NCI-H1048 (cell line): Measurements from ENCODE around the gene TFDP1.

Experiments
- DNase-seq: peaks from one replicate; lab custom pipeline; 2025; lab: John Stamatoyannopoulos, UW

The TFDP1 gene

DNA sequence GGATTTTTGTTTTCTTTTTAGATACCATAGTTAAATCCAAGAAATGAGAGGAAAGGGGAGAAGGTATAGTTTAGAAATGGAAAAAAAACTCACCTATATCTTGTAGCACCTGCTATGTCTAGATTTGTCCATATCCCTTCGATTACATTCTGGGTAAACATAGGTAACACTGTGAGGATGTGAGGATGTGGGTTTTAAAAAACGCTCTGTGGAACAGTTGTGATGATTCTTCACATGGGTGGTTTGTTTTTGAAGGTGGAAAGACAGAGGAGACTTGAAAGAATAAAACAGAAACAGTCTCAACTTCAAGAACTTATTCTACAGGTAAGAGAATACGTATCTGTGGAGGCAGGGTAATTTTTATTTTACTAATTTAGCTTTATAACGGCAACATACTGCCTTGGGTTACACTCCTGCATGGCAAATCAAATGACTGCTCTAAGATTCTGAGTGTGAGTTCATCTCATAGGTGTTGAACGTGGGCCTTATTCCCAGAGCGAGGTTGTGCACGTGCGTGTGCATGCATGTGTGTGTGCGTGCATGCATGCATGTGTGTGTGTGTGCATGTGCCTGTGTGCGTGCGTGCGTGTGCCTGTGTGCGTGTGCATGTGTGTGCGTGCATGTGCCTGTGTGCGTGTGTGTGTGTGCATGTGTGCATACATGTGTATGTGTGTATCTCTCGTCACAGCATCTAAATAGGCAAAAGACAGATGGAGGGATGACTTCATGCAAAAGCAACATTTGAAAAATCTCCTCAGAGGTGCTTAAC, 49.9 kb downstream of the TFDP1 start:
- no peak for DNase-seq

DNA sequence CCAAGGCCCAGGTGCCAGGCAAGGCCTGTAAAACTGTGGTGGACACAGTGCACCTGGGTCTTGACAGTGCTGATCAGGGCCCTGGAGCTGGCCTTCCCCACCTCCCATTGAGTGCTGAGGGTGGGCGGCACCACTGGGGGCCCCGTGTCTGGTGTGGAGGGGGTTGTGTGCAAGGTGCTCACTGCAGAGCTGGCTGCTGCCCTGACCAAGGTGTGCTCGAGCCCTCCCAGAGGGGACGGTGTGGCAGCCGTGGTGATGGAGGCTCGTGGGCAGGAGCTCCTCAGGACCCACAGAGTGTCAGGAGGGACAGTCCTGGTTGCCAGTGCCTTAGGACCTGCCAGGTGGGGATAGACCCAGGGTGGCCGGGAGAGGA, 50.5 kb downstream of the TFDP1 start:
- no peak for DNase-seq

DNA sequence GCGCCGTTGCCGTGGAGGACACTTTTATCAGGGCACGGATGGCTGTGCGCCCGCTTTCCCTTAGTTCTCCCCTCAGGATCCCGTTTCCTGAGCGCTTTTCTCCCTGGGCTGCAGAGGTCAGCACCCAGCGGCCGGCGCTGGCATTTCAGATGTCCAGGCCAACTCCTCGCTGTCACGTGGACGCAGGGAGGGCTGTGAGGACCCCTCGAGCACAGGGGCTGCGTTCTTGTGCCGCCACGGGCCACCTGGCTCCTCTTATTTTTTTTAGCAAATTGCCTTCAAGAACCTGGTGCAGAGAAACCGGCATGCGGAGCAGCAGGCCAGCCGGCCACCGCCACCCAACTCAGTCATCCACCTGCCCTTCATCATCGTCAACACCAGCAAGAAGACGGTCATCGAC, 51.2 kb downstream of the TFDP1 start:
- DNase-seq, result no peak

DNA sequence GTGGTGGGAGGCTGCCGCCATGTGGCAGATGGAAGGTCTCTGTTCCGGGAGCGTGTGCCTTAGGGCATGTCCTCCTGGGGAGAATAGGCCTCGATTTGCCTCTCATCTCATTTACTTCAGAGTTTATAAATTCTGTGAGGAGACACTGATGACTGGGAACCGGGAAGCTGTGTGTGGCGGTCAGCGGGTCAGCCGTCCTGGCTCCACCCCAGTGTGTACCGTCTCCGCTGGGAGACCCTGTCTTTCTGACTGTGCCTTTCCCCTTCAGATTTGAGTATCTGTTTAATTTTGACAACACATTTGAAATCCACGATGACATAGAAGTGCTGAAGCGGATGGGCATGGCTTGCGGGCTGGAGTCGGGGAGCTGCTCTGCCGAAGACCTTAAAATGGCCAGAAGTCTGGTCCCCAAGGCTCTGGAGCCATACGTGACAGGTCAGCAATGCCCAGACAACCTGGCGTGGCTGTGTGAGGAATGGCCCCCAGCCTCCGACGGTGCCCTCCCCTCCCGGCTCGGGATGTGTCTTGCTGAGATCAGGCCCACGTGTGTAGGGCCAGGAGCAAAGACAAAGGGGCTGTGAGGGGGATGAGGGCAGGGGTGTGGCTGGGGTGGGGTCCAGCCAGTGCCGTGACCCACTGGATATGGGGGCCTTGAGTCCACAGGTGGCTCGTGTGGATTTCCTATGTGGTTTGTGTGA, 51.9 kb downstream of the TFDP1 start:
- DNase-seq, result no peak

DNA sequence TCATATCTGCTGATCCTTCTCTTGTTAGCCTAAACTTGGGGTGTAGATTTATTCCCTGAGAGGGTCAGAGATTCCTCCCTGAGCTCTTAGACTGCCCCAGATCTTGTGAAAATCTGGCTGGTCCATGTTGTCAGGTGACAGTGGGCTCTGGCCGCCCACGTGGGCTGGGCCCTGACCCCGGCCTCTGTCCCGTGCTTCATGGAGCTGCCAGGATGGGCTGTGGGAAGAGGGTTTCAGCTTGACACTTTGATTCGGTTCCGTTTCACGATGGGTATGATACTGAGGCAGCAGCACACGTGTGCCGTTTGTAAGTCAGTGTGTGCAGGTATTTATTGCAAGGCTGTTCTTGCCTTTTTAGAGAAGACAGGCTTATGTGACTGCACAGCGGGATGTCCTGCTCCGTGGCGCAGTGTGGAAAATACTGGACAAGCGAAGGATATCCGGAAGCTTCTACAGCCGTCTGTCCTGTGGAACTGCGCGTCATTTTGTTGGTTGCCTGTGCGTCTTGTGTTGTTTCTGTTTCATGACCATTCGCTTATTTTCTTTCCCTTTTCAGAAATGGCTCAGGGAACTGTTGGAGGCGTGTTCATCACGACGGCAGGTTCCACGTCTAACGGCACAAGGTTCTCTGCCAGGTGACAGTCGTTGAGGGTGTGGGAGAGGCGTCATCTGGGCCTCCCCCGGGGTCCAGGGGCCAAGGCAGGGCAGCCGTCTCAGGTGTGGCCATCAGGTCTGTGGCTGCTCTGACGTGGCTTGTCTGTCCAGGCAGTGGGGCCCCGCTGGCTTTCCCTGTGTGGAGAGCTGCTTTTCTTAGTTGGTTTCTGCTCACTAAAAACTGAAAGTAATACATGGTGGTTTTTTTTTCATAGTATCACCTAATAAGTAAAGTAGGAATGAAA, 53.0 kb downstream of the TFDP1 start:
- DNase-seq, result no peak

DNA sequence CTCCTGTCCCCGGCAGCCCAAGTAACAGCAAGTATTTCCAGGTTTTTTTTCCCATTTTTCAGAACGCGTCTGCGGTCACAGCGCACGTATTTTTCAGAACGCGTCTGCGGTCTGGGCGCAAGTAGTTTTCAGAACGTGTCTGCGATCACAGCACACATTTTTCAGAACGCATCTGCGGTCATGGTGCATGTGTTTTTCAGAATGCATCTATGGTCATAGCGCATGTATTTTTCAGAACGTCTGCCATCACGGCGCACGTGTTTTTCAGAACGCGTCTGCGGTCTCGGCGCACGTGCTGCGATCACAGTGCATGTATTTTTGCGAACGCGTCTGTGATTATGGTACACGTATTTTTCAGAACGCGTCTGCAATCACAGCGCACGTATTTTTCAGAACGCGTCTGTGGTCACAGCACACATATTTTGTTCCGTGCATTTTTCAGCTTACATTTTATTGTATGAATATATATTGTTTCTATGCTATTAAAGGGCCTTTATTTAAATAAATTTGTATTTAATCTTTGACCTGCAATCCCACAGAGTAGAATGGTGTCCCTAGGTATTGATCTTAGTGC, 53.7 kb downstream of the TFDP1 start:
- no peak for DNase-seq

DNA sequence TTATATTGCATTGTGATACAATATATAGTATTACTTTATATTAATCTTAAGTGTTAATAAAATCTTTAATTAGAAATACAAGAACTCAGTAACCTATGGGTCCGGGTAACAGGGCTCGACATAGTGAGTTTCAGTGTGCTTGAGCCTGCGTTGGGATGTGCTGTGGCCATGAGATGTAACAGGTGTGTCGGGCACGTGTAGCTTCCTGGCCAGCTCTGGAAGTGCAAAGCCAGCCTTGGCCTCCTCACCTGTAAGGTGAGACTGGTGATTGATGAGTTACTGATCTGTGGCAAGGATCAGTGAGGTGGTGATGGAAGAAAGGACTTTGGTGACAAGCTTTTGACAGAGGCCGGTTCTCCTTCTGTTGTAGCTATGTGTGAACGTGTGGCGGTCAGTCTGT, 54.3 kb downstream of the TFDP1 start:
- no peak for DNase-seq

DNA sequence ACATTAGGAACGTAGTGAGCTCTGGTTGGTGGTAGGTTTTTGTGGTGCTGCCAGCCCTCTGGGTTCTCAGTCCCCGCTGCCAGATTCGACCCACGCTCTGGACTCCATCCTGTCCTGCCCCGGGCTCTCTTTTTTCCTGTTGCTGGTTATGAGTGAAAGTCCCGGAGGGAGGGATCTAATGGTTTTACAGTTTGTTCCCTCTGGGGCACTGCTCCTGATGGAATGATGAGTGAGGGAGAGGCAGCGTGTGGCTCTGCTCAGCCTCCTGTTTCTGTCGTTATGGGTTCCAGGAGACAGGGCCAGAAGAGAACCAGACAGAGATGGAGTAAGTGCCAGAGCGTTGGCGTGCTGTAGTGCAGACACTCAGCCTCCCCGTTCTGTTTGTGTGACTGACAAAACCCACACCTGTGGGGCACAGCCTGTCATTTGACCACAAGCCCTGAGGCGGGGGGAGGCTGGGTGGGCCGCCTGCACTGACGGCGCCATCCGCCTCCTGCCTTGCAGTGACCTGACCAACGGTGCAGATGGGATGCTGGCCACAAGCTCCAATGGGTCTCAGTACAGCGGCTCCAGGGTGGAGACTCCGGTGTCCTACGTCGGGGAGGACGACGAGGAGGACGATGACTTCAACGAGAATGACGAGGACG, 55.2 kb downstream of the TFDP1 start:
- DNase-seq, result no peak

DNA sequence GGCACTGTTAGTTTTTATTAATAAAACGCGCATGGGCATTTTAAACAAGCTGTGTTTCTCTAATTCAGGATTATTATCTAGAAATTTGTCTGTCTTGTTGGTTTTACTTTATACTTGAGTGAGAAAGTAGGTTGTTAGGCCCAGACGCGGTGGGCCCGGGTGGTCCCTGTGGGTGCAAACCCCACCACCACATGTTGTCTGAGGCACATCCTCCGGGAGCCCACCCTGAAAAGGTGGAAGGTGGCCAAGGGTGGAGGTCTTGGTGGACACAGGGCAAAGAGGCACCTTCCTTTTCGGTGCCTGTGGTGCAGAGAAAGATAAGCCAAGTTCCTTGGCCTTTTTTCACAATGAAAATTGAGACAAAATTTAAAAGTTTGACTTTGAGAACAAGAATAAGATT, 56.9 kb downstream of the TFDP1 start:
- no peak for DNase-seq

DNA sequence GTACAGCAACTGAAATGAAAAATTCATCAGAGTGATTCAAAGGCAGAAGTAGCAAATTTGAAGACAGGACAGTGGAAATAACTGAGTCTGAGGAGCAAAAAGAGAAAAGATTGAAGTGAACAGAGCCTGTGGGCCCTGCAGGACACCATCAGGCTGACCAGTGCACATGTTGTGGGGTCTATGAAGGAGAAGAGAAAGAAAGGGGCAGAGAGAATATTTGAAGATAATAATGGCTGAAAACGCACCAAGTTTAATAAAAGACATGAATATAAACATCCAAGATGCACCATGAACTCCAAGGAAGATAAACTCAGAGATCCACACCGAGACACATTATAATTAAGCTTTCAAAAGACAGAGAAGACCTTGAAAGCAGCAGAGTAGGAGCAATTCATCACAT, 58.0 kb downstream of the TFDP1 start:
- DNase-seq, result no peak

DNA sequence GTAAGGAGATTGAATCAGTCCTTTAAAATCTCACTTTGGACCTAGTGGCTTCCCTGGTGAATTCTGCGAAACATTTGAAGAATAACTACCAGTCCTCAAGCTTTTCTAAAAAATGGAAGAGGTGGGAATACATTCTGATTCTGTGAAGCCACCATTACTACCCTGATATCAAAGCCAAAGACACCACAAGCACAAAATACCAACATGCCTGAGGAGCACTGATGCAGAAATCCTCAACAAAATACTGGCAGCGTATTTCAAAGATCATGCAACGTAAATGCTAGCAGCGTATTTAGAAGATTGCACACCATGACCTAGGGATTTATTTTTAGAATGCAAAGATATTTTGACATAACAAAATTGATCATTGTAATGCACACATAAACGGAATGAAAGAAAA, 59.0 kb downstream of the TFDP1 start:
- no peak for DNase-seq

DNA sequence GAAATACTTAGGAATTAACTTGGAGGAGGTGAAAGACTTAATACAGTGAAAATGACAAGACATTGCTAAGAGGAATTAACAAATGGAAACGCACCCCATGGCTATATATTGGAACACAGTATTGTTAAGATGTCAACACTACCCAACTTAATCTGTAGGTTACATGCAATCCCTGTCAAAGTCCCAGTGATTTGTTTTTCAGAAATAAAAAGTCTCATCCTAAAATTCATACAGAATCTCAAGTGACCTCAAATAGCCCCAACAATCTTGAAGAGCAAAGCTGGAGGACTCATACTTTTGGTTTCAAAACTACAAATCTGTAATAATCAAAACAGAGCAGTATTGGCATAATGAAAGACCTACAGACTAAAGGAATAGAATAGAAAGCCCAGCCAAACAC, 60.2 kb downstream of the TFDP1 start:
- DNase-seq, result no peak

DNA sequence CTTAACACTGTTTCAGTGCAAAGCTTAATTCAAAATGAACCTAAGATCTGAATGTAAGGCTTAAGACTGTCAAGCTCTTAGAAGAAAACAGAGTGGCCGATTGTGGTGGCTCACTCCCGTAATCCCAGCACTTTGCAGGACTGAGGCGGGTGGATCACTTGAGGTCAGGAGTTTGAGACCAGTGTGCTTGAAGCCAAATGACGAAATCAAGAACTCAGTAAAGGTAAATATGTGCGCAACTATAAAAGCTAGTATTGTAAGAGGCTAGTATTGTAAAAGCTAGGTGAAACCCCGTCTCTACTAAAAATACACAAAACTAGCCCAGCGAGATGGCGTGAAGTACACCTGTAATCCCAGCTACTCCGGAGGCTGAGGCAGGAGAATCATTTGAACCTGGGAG, 60.8 kb downstream of the TFDP1 start:
- DNase-seq, result no peak

DNA sequence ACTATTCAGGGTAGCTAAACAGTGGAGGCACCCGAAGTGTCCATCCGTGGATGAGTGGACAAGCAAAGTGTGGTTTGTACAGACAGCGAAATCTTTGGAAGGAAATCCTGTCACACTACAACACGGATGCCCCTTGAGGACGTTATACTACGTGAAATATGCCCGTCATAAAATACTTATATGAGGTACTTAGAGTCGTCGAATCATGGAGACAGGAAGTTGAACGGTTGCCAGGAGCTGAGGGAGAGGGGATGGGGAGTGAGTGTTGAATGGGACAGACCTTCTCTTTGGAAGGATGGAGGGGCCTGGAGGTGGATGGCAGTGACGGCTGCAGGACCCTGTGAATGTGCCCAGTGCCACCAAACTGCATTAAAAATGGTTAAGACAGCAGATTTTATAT, 61.8 kb downstream of the TFDP1 start:
- no peak for DNase-seq

DNA sequence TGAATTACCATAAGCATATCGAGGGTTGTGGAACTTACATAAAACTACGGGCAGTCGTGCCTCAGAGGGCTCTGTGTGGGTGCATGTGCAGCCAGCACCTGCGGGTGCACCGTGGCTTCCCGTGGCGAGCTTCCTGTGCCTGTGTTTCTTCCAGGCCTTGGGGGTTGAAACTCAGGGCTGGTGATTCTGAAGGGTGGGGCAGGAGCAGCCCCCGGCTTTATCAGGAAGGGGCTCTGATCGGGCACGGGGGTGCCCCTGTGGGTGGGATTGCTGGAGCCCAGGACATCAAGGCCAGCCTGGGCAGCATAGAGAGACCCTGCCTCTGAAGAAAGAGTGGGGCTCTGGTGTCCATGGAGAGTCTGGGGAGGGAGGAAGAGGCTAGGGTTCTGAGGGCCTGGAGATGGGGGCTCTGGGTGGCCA, 62.4 kb downstream of the TFDP1 start:
- no peak for DNase-seq

DNA sequence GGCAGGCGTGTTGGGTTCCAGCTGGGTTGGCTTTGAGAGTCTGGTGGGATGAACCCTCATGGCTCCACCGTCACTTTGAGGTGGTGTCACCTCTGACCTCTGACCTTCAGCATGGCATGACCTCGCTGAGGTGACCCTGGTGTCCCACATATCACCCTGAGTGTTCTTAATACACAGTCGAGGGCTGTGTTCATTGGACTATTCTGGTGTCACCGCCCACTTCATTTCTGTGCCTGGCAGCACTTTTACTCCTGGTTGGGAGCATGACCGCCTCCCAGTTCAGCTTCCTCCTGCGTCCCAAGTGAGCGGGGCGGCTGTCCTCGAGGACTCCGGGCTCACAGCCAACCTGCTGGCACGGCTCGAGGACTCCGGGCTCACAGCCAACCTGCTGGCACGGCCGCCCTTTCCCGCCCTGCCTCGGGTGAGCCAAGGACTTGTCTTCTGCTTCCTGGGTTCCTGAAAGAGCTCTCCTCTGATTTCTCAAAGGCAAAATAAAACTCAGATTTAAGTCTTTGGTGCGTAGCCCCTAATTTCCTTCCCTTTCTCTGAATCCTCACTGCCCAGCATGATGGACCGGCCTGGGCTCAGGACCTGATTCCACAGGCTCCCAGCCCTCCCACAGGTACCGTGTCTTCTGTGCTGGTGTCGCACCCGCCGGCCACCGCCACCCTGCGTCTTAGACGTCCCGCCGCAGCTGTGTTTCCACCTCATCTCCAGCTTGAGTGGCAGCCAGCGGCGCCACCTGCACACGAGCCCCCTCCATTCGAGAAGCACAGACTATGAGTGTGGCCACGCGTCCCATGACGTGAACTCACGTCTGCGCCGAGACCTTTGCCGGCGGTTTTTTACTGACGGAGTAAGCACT, 63.0 kb downstream of the TFDP1 start:
- no peak for DNase-seq

DNA sequence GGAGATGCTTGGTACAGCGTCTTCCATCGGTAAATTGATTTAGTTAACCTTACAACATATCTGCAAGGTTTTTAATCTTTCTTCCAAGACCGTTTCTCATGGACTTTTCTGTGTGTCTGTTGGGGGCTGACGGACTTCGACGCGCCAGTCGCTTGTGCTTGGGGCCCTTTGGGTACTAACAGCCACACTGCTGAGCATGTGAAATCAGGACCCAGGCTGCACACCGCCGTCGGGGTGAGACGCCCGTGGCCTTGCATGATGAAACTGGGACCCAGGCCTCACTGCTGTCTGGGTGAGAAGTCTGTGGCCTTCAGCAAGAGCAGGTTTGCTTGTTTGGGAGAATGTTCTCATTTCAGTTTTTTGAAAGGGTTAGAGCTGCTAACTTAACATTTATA, 63.7 kb downstream of the TFDP1 start:
- no peak for DNase-seq

DNA sequence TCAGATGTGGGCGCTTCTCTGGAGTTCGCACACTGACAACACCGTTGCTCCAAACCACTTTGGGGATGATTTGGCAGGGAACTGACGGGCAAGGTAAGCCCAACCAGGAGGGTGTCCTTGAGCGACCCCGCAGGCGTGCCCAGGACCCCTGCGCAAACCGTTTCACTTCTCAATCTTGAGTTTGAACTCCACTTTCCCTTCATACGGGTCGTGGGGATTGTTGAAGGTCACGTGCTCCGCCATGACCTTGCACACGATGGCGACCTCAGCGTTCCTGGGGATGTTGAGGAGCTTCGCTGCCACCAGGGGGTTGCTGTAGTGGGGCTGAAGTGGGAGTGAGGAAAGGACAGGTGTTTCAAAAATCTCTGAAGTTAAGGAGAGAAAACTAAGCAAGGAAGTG, 64.7 kb downstream of the TFDP1 start:
- no peak for DNase-seq

DNA sequence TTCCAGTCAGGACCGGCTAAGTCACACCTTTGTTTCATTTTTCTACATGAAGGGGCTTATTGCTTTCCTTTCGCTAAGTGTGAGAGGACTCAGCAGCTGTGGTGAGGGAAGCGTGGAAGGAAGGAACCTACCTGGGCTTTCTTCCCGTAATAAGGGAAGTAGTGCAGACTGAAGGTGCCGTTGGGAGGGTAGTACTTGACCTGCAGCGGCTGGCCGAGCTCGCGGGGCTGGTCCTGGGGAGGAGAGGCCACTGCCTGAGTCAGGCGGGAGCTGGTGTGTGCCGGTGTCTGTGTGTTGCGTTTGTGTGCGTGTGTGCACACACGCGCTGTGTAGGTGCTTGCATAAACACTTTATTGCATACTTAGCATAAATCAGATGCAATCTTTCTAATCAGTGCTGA, 65.7 kb downstream of the TFDP1 start:
- DNase-seq, result no peak

DNA sequence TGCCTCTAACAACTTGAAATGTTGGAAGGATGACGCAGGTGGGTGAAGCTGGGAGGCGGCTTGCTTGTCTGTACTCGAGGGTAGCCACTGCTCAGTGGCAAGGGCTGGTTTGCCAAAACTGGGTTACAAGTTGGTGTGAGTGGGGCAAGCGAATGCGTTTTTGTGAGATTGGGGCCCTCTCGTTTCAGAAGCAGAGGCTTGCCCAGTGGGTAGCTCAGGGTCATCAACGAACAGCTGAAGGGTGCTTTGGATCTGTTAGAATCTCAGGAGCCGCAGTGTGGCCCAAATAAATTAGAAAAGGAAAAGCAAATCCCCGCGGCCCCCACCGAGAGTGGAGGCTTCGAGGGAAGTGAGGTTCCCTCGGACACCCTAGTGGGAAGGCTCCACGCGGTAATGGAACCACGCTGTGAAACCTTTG, 66.2 kb downstream of the TFDP1 start:
- DNase-seq, result no peak
